ENCODE data around the gene LCMT2. TPM values are rescaled to one million over a fixed set of nuclear protein-coding genes. Genes with fewer than 3 reads are reported as not detected.

LCMT2 gene
- total RNA-seq, 1 donor from 2014 or later, result 8.1 TPM

GRCh38 chr15:43277231-43277823 lies 53.0 kb downstream of the LCMT2 start:
- H3K36me3 ChIP-seq, result no peaks in the 10 kb centered on the region
- H3K27ac ChIP-seq, result no peak overlapping the region
- intact Hi-C loops (cut with DNase I), result no loop called here
- no peak overlapping the region for H3K4me3 ChIP-seq
- TF ChIP-seq CTCF (IDR thresholded peaks at IDR 0.05), result no peak
- DNase-seq (no peak), ATAC-seq (no peak)
- no peaks in the 10 kb centered on the region for H3K4me1 ChIP-seq
- no peaks in the 10 kb centered on the region for H3K9me3 ChIP-seq
- no peaks in the 10 kb centered on the region for H3K27me3 ChIP-seq

- H3K4me3 ChIP-seq, result no peak overlapping the region
- intact Hi-C loops (cut with DNase I), result no loop called here
- DNase-seq, result no peak
- no peaks in the 10 kb centered on the region for H3K9me3 ChIP-seq
- no peak overlapping the region for H3K27ac ChIP-seq
- no peaks in the 10 kb centered on the region for H3K27me3 ChIP-seq
- no peak for TF ChIP-seq CTCF (IDR thresholded peaks at IDR 0.05)
- H3K4me1 ChIP-seq, result no peaks in the 10 kb centered on the region
- ATAC-seq, result no peak
- no peaks in the 10 kb centered on the region for H3K36me3 ChIP-seq
Observed at GRCh38 chr15:43276563-43277200, 53.7 kb downstream of the LCMT2 start.

GRCh38 chr15:43275740-43276562 lies 54.4 kb downstream of the LCMT2 start:
- TF ChIP-seq CTCF (IDR thresholded peaks at IDR 0.05), result no peak
- DNase-seq (no peak), ATAC-seq (no peak)
- intact Hi-C loops (cut with DNase I), result no loop called here
- H3K4me3 ChIP-seq, result no peak overlapping the region
- H3K27ac ChIP-seq, result no peak overlapping the region
- H3K9me3 ChIP-seq, result no peaks in the 10 kb centered on the region
- H3K4me1 ChIP-seq, result no peaks in the 10 kb centered on the region
- H3K36me3 ChIP-seq, result no peaks in the 10 kb centered on the region
- no peaks in the 10 kb centered on the region for H3K27me3 ChIP-seq

GRCh38 chr15:43274136-43274535 lies 56.2 kb downstream of the LCMT2 start:
- intact Hi-C loops (cut with DNase I), result no loop called here
- Histone ChIP-seq H3K36me3 (no peaks in the 10 kb centered on the region), H3K9me3 (no peaks in the 10 kb centered on the region), H3K27me3 (no peaks in the 10 kb centered on the region), H3K27ac (no peak overlapping the region), H3K4me1 (no peaks in the 10 kb centered on the region), H3K4me3 (no peak overlapping the region)
- TF ChIP-seq CTCF (IDR thresholded peaks at IDR 0.05), result no peak
- DNase-seq (no peak), ATAC-seq (peak; percentile 67)

Other genes with a start within 250 kb of the LCMT2 start
- gene UBR1, start 224.5 kb downstream of the LCMT2 start, total RNA-seq, result 37.9 TPM
- 28.1 TPM for gene TMEM62, start 197.0 kb downstream of the LCMT2 start, total RNA-seq
- gene CCNDBP1, start 145.2 kb downstream of the LCMT2 start, total RNA-seq, result 57.9 TPM
- gene EPB42, start 109.6 kb downstream of the LCMT2 start, total RNA-seq, result not detected
- not detected for gene TGM5, start 63.6 kb downstream of the LCMT2 start, total RNA-seq
- gene TGM7, start 28.3 kb downstream of the LCMT2 start, total RNA-seq, result not detected
- 18.3 TPM for gene ZSCAN29, start 40.5 kb upstream of the LCMT2 start, total RNA-seq
- gene TUBGCP4, start 40.5 kb upstream of the LCMT2 start, total RNA-seq, result 21.3 TPM
- 27.6 TPM for gene TP53BP1, start 162.6 kb upstream of the LCMT2 start, total RNA-seq
- gene MAP1A, start 187.0 kb upstream of the LCMT2 start, total RNA-seq, result 2.3 TPM